GM18517 (cell line): ENCODE measurements around the gene OR10H5.
"Not testable (repeated sequence)": the region's sequence is repeated elsewhere in the genome, so short reads cannot be mapped to it uniquely, and the experiment has no call there.

ENCODE experiments used
- ATAC-seq: cut with Tn5 transposase; IDR thresholded peaks from one replicate; pipeline ENCODE4 v1.9.1; 2021; ENCODE audit warnings: mild to moderate bottlenecking, moderate library complexity; ENCODE audit not compliant: unreplicated experiment

The OR10H5 gene

GRCh38 chr19:15843203-15843893, 55.9 kb downstream of the OR10H5 start:
- ATAC-seq, result no peak

GRCh38 chr19:15843894-15844222, 56.4 kb downstream of the OR10H5 start:
- not testable (repeated sequence) for ATAC-seq

DNA sequence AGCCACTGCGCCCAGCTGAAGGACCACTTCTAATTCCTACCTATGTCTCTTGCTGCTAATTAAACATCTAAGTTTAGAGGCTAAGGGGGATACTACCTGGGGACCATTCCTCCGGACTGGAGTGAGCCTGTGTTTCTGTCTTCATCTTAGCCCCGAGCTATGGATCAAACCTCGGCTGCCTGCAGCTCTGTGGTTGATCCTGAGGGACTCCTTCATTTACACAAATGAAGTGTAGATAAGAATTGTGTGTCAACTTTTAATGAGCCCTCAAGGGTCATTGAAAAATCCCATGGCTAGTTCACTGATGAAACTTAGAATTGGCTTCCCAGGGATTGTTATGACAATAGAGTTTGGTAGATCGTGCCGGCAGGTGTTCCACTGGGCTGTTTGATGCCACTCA, 59.5 kb downstream of the OR10H5 start:
- ATAC-seq, result no peak

GRCh38 chr19:15850385-15850784, 62.9 kb downstream of the OR10H5 start:
- no peak for ATAC-seq
